ENCODE measurements around the gene ZCCHC14. TPM values are rescaled to one million over a fixed set of nuclear protein-coding genes. Genes with fewer than 3 reads are reported as not detected.

The ZCCHC14 gene
- total and polyA plus RNA-seq, 2 of the 13 experiments (the other 11 are each of a cell fraction or from before 2014, with no cell fraction given) = 12.4 to 12.5 TPM

DNA sequence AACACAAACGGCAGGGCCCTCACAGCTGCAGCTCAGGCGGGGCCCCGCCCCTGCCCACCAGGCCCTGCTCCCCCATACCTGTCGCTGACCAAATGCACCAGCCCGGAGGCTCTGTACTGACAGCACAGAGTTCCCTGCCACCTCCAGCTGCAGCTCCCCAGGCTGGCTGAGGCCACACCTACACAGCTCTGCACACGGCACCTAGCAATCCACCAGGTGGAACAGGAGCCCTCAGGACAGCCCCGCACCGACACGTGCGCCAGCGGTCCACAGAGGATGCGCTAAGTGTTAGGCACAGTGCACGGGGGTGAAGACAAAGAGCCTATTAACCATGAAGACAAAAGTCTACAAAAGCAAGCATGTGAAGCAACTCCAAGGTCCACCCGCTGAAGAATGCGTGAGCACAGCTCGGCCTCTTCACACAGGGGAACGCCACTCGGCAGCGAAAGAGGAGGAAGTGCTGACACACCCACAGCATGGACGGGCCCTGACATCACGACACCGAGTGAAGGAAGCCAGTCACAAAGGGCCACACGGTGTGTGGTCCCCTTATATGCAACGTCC, 5.4 kb downstream of the ZCCHC14 start (continued):
- TF ChIP-seq, protein P1, sequence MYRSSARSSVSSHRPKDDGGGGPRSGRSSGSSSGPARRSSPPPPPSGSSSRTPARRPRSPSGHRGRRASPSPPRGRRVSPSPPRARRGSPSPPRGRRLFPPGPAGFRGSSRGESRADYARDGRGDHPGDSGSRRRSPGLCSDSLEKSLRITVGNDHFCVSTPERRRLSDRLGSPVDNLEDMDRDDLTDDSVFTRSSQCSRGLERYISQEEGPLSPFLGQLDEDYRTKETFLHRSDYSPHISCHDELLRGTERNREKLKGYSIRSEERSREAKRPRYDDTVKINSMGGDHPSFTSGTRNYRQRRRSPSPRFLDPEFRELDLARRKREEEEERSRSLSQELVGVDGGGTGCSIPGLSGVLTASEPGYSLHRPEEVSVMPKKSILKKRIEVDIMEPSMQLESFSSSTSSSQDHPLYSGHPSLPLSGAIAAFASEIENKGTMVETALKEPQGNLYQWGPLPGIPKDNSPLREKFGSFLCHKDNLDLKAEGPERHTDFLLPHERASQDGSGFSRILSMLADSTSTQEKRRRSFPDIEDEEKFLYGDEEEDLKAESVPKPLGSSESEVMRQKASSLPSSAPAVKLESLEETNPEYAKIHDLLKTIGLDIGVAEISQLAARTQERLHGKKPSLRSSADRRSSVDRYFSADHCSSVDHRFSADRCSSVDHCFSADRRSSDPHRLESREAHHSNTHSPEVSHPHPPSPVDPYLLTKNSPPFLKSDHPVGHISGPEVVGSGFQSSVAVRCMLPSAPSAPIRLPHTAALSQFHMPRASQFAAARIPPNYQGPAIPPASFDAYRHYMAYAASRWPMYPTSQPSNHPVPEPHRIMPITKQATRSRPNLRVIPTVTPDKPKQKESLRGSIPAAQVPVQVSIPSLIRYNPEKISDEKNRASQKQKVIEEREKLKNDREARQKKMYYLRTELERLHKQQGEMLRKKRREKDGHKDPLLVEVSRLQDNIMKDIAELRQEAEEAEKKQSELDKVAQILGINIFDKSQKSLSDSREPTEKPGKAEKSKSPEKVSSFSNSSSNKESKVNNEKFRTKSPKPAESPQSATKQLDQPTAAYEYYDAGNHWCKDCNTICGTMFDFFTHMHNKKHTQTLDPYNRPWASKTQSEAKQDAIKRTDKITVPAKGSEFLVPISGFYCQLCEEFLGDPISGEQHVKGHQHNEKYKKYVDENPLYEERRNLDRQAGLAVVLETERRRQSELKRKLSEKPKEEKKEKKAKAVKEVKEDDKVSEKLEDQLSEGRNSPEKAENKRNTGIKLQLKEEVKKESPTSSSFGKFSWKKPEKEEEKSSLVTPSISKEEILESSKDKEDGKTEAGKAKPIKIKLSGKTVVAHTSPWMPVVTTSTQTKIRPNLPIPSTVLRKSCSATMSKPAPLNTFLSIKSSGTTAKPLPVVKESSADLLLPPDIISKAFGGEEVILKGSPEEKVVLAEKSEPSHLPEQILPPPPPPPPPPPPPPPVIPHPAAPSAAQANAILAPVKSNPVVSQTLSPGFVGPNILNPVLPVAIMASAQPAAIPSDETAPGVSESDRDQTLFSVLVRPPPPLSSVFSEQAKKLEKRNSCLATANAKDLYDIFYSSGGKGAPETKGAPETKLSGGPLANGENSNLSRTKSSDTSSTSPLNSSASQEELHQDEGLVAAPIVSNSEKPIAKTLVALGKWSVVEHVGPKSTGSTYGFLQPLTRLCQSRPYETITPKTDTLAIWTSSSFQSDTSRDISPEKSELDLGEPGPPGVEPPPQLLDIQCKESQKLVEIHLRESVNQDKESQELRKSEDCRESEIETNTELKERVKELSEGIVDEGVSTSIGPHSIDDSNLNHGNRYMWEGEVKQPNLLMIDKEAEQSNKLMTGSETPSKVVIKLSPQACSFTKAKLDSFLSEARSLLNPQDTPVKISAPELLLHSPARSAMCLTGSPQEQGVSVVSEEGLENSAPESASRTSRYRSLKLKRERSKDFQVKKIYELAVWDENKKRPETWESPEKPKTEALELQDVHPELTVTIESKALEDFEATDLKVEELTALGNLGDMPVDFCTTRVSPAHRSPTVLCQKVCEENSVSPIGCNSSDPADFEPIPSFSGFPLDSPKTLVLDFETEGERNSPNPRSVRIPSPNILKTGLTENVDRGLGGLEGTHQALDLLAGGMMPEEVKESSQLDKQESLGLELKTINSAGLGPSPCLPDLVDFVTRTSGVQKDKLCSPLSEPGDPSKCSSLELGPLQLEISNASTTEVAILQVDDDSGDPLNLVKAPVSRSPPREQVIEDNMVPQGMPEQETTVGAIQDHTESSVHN (CRISPR knock-in tag; IDR thresholded peaks at IDR 0.05) = peak; percentile 94
- TF ChIP-seq ZNF263 (CRISPR knock-in tag; IDR thresholded peaks at IDR 0.05) (peak; percentile 57; the same call in 1 of the 2 replicates), XBP1 (CRISPR knock-in tag; IDR thresholded peaks at IDR 0.05) (no peak), ZNF678 (CRISPR knock-in tag; IDR thresholded peaks at IDR 0.05) (no peak), BCL6 (CRISPR knock-in tag; IDR thresholded peaks at IDR 0.05) (peak; percentile 63; the same call in 1 of the 2 replicates), ATM (IDR thresholded peaks at IDR 0.05; ENCODE audit: borderline replicate concordance) (no peak), CREB1 (IDR thresholded peaks at IDR 0.05) (no peak), CREB1 (CRISPR knock-in tag; IDR thresholded peaks at IDR 0.05) (peak; percentile 74), NFKBIZ (CRISPR knock-in tag; IDR thresholded peaks at IDR 0.05) (no peak), HMG20A (CRISPR knock-in tag; IDR thresholded peaks at IDR 0.05; ENCODE audit: borderline replicate concordance) (no peak), TMF1 (CRISPR knock-in tag; IDR thresholded peaks at IDR 0.05; ENCODE audit: low read depth) (no peak), ZNF44 (CRISPR knock-in tag; IDR thresholded peaks at IDR 0.05) (no peak), TCF7L2 (IDR thresholded peaks at IDR 0.05; ENCODE audit: low read depth, low read length) (no peak), MAFK (conservative IDR thresholded peaks at IDR 0.05 in 1 of 2, IDR thresholded peaks at IDR 0.05 in 1 of 2; ENCODE audit: low read length in 2 of 2) (no peak), ZNF496 (CRISPR knock-in tag; IDR thresholded peaks at IDR 0.05; ENCODE audit: insufficient replicate concordance) (no peak), ZNF331 (CRISPR knock-in tag; IDR thresholded peaks at IDR 0.05) (no peak; the same call in 1 of the 2 replicates), ZNF354B (CRISPR knock-in tag; IDR thresholded peaks at IDR 0.05) (no peak), HCFC1 (IDR thresholded peaks at IDR 0.05; ENCODE audit: low read depth, low read length) (no peak), ZNF549 (CRISPR knock-in tag; IDR thresholded peaks at IDR 0.05) (no peak), TGIF2 (CRISPR knock-in tag; IDR thresholded peaks at IDR 0.05) (peak; percentile 96), ZNF335 (CRISPR knock-in tag; IDR thresholded peaks at IDR 0.05) (0 out of 2 replicates have a peak, but pooled peaks have one; percentile 64)
- TF ChIP-seq, protein P2, sequence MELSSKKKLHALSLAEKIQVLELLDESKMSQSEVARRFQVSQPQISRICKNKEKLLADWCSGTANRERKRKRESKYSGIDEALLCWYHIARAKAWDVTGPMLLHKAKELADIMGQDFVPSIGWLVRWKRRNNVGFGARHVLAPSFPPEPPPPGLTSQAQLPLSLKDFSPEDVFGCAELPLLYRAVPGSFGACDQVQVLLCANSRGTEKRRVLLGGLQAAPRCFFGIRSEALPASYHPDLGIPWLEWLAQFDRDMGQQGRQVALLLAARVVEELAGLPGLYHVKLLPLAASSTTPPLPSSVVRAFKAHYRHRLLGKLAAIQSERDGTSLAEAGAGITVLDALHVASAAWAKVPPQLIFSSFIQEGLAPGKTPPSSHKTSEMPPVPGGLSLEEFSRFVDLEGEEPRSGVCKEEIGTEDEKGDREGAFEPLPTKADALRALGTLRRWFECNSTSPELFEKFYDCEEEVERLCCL (CRISPR knock-in tag; IDR thresholded peaks at IDR 0.05; ENCODE audit: borderline replicate concordance) = no peak
- TF ChIP-seq, protein P3, sequence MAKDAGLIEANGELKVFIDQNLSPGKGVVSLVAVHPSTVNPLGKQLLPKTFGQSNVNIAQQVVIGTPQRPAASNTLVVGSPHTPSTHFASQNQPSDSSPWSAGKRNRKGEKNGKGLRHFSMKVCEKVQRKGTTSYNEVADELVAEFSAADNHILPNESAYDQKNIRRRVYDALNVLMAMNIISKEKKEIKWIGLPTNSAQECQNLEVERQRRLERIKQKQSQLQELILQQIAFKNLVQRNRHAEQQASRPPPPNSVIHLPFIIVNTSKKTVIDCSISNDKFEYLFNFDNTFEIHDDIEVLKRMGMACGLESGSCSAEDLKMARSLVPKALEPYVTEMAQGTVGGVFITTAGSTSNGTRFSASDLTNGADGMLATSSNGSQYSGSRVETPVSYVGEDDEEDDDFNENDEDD (CRISPR knock-in tag; IDR thresholded peaks at IDR 0.05; ENCODE audit: borderline replicate concordance) = peak; percentile 77; the same call in 1 of the 2 replicates

All from HepG2 (cell line).